Measurements from ENCODE around the gene ALMS1.
A peak's percentile ranks its signal among the peaks of the same experiment; 100 is the strongest.
"Not testable (repeated sequence)": the region's sequence is repeated elsewhere in the genome, so short reads cannot be mapped to it uniquely, and the experiment has no call there.

Gene ALMS1
- 56.2 to 178 (median 126) reads per million in 3 experiments for total RNA-seq

DNA sequence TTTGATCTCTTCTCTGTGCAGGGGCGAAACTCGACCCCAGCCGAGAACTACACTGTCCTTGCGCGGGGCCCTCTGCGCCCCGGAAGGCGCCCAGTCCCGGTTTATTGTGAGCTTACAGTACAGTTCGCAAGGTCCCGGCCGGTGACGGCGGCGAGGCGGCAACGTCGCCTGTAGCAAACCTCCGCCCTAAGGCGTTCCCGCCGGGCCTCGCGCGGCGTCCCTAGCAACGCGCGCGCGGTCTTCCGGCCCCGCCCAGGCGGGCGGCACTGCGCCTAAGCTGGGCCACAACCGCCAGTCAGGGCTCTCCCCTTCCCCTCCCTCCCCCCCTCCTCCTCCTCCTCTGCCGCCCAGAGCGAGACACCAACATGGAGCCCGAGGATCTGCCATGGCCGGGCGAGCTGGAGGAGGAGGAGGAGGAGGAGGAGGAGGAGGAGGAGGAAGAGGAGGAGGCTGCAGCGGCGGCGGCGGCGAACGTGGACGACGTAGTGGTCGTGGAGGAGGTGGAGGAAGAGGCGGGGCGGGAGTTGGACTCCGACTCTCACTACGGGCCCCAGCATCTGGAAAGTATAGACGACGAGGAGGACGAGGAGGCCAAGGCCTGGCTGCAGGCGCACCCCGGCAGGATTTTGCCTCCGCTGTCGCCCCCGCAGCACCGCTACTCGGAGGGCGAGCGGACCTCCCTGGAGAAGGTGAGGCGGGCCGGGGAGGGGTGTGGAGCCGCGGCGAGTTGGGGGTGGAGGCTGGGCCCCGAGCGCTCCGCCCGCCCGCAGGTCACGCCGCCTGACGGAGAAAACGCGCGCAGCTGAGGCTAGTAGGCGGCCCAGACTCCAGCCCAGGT is at the start of gene ALMS1:
TSS of gene ALMS1 (plus strand) at position 333 of the 838 bp plus-strand sequence. CDS start at position 366, 33 bp downstream.
- peak; percentile 89 for DNase-seq

- DNase-seq = no peak
Observed at GRCh38 chr2:73337828-73338227, 47.8 kb upstream of the ALMS1 start.

DNA sequence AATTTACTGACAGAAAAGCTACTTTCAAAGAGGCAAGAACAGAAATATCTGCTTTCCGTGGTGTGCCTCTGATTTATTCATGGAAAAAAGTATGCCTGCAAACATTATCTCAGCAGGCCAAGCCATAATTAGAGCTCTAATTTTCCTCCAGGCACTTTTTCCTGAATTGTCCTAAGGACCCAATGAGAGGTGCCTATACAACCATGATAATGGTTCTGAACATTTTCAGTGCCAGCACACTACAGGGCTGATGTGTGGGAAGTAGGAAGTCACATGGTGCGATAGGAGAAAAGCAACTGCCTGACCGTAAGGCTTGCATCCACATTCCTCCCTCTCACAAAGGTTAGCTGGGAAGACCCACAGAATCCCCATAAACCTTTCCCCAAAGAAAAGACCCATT is 46.4 kb upstream of the ALMS1 start:
- DNase-seq = no peak

DNA sequence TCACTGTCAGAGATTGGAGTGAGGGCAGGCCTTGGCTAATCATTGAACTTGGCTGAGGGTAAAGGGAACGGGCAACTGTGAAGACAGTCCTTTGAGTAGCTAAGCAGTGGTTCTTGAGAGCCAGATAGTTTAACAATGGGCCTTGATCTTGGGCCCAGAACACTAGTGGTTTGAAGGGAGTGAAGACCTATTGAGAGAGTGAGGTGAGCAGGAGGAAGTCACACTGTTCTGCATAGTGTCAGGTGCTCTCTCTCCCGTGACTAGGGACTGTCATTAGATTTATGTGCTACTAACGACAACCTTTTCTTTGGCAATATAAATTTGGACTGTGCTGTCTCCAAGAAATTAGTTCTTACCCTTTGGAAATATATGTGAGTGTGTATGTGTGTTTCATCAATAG is 44.6 kb upstream of the ALMS1 start:
- DNase-seq = no peak

DNA sequence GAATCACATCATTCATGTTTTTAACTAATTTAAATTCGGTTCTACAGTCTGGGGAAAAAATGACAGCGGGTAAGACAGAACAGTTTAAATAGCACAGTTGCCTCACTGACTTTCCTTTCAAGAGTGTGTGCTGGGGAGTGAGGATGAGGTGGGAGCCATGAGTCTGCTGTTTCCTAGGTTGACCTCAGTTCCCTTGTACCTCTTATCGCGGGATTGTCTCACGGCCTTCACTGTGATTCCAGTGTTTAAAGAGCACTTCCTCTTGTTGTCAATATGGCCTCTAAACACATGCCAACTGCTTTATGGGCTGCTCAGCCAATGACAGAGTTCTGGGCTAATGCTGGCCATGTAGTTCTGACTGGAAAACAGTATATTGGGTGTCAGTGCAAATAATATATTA is 41.6 kb upstream of the ALMS1 start:
- no peak for DNase-seq

GRCh38 chr2:73344747-73345146 is 40.9 kb upstream of the ALMS1 start:
- DNase-seq = not testable (repeated sequence)

DNA sequence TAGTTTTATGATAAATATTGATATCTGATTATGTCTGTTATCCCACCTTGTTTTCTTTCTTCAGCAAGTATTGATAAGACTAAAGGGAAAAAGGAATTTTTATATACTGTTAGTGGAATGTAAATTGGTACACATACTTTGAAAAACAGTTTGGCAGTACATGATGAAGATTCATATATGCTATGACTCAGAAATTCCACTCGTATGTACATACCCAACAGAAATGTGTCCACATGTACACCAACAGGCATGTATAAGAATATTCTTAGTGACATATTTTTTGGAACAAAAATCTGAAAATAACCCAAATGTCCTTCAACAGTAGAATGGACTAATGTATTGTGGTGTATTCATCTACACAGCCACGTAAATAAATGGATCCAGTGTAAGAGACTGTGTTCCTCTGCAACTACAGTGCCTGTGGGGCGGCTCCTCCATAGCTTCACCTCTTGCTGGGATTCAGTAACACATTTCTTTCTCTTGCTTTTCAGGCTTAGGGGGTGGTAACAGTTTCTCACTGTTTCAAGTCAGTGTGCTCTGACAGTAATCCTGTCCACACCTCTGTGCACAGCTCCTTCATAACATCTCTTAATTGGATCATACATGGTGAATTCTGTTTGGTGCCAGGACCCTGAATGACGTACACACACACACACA is 35.5 kb upstream of the ALMS1 start:
- no peak for DNase-seq

DNA sequence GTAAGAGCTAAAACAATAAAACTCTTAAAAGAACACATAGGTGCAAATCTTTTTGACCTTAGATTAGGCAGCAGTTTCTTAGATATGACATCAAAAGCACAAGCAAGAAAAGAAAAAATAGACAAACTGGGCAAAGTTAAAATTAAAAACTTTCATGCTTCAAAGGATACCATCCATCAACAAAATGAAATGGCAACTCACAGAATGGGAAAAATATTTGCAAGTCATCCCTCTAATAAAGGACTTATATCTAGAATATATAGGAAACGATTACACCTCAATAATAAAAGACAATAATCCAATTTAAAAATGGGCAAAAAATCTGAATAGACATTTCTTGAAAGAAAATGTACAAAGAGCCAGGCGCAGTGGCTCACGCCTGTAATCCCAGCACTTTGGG is 29.5 kb upstream of the ALMS1 start:
- DNase-seq = no peak

DNA sequence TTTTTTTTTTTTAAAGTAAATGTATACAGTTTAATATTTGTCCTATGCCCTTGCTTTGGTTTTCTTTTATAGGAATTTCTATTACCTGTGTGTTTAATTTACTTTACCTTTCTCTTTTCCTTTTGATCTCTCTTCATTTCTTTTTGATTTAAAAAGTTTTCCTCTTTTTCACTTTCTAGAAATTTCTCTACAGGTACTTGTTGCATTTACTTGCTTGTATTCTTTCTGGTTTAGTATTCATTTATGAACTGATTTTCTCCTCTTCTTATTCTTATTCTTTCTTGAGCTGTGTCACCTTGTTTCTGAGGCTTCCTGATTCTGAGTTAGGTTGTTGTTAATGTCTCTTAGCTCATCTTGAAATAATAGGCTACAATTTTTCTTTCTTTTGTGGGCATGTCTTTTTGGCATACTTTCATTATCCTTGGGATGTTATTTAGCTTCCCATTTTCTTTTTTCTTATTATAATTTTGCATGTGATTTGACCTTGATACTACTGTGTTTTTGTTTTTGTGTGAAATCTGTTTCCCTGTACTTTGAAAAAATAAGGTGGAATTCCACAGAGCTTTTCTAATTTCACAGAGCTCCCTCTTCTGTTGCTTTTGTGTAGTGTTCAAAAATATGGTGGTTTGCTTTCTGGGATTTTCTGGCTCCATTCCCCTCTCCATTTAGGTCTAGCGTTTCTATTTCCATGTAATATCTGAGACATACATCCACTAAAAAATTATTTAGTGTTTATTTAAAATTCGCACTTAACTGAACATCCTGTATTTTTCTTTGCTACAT is 25.5 kb upstream of the ALMS1 start:
- no peak for DNase-seq

- no peak for DNase-seq
Observed at GRCh38 chr2:73366060-73366459, 19.6 kb upstream of the ALMS1 start.

DNA sequence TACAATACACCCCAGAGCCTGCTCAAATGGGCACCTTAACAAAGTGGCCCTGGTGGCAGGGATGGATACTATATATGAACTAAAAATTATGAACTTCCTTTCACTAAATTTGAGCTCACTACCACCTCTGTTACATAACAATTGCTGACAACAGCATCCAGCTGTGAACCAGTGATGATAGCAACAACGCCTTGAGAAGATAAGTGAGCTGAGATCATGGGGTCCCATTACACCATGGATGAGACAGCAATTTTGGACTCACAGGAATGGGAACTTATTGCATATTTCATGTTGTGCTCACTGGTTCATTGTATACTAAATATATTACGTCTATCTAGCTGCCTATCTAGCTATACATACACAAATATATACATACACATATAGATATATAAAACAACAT is 16.9 kb upstream of the ALMS1 start:
- no peak for DNase-seq

- DNase-seq = no peak
Observed at GRCh38 chr2:73370348-73370747, 15.3 kb upstream of the ALMS1 start.

- DNase-seq = no peak
Observed at GRCh38 chr2:73373344-73373743, 12.3 kb upstream of the ALMS1 start.

GRCh38 chr2:73374269-73374668 is 11.4 kb upstream of the ALMS1 start:
- no peak for DNase-seq

GRCh38 chr2:73376681-73377080 is 9.0 kb upstream of the ALMS1 start:
- DNase-seq = no peak

GRCh38 chr2:73383036-73383435 is 2.6 kb upstream of the ALMS1 start:
- DNase-seq = no peak

- no peak for DNase-seq
Observed at GRCh38 chr2:73385123-73385503, 523 bp upstream of the ALMS1 start.

- DNase-seq = no peak
Observed at GRCh38 chr2:73386342-73386868, 769 bp downstream of the ALMS1 start.

- DNase-seq = no peak
Observed at GRCh38 chr2:73386894-73387636, 1.4 kb downstream of the ALMS1 start.

GRCh38 chr2:73402386-73403103 is 16.9 kb downstream of the ALMS1 start:
- no peak for DNase-seq

- no peak for DNase-seq
Observed at GRCh38 chr2:73403237-73403636, 17.6 kb downstream of the ALMS1 start.

DNA sequence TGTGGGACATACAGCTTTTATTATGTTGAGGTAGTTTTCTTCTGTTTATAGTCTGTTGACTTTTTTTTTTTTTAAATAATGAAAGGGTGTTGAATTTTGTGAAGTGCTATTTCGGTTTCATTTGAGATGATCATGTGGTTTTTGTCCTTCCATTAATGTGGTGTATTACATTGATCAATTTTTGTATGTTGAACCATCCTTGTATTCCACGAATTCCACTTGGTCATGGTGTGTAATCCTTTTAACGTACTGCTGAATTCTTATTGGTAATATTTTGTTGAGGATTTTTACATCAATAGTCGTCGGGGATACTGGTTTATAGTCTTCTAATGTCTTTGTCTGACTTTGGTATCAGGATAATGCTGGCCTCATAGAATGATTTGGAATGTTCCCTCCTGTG is 18.8 kb downstream of the ALMS1 start:
- no peak for DNase-seq

Data from central memory CD4-positive, alpha-beta T cell (primary cell).